H1 (cell line): ENCODE measurements around the gene IGFL3. TPM values are rescaled to one million over a fixed set of nuclear protein-coding genes. Genes with fewer than 3 reads are reported as not detected.

ENCODE experiments used
- CTCF ChIA-PET: fragments of 300-600 bp; sonication (Branson Sonifier 250); formaldehyde crosslinking; loops from one replicate; lab custom pipeline; 2021; ENCODE audit not compliant: partially characterized antibody; lab: Charles Lee
- POLR2A ChIA-PET: fragments of 300-600 bp; sonication (Branson Sonifier 250); formaldehyde crosslinking; loops from one replicate; lab custom pipeline; 2021; ENCODE audit warnings: inconsistent platforms; ENCODE audit not compliant: partially characterized antibody; lab: Charles Lee
- DNase-seq, 2 experiments: peaks; one replicate each; pipeline versions ENCODE4 v3.0.0 to v3.0.0-alpha.2; 2010 to 2022; ENCODE audit warnings: low spot score in 2 of 2, low read depth in 1 of 2, mixed read lengths in 1 of 2
- FAIRE-seq: peaks from 2 replicates; lab custom pipeline; 2011; peaks lifted over from hg19 to GRCh38; lab: Jason Lieb, UNC
- H2AFZ ChIP-seq: 2 replicates; pipeline ENCODE4 v1.8.1; 2012; ENCODE audit warnings: low read length, inconsistent platforms
- H2AK5ac ChIP-seq: 2 replicates; pipeline ENCODE4 v1.6.1; 2013; ENCODE audit warnings: low read depth, low read length
- H2BK120ac ChIP-seq: replicated peaks from 2 replicates; pipeline ENCODE3; 2013; ENCODE audit warnings: low read depth, low read length, inconsistent platforms
- H2BK12ac ChIP-seq: 2 replicates; pipeline ENCODE4 v1.6.1; 2013; ENCODE audit warnings: low read depth, low read length
- H2BK15ac ChIP-seq: 2 replicates; pipeline ENCODE4 v1.6.1; 2013; ENCODE audit warnings: low read length
- H2BK20ac ChIP-seq: 2 replicates; pipeline ENCODE4 v1.6.1; 2013; ENCODE audit warnings: low read length
- H2BK5ac ChIP-seq: 2 replicates; pipeline ENCODE4 v1.6.1; 2013; ENCODE audit warnings: low read depth, low read length
- H3K14ac ChIP-seq: 2 replicates; pipeline ENCODE4 v1.6.1; 2013; ENCODE audit warnings: inconsistent platforms; ENCODE audit not compliant: insufficient read length
- H3K18ac ChIP-seq: 2 replicates; pipeline ENCODE4 v1.6.1; 2013; ENCODE audit warnings: low read length; ENCODE audit errors: extremely low read depth
- H3K23ac ChIP-seq: 2 replicates; pipeline ENCODE4 v1.6.1; 2013; ENCODE audit warnings: inconsistent platforms; ENCODE audit not compliant: insufficient read length
- H3K23me2 ChIP-seq: 2 replicates; pipeline ENCODE4 v1.6.1; 2013; ENCODE audit warnings: low read depth, low read length
- H3K27ac ChIP-seq: 2 replicates; pipeline ENCODE4 v1.6.1; 2011; ENCODE audit warnings: low read depth, low read length, inconsistent platforms
- H3K27me3 ChIP-seq, 4 experiments: replicated peaks in 1 of 4; 1 replicate in 1 of 4; 2 replicates in 3 of 4; pipeline versions ENCODE4 v1.6.1 to v1.8.1; 2011 to 2013; ENCODE audit warnings: low read length in 3 of 4, mild to moderate bottlenecking in 3 of 4, inconsistent platforms in 2 of 4, mixed read lengths in 2 of 4, moderate library complexity in 1 of 4; ENCODE audit not compliant: control insufficient read depth in 3 of 4, insufficient read depth in 3 of 4; ENCODE audit errors: extremely low read depth in 1 of 4
- H3K36me3 ChIP-seq, 4 experiments: 2 replicates each; pipeline versions ENCODE4 v1.6.1 to v1.8.1; 2011 to 2013; ENCODE audit warnings: mild to moderate bottlenecking in 4 of 4, low read length in 3 of 4, moderate library complexity in 2 of 4, control low read depth in 1 of 4, inconsistent platforms in 1 of 4; ENCODE audit not compliant: insufficient read depth in 4 of 4, control insufficient read depth in 2 of 4
- H3K4ac ChIP-seq: replicated peaks from 2 replicates; pipeline ENCODE3; 2013; ENCODE audit warnings: low read length, low read depth, mixed read lengths, inconsistent platforms; ENCODE audit not compliant: insufficient read length
- H3K4me1 ChIP-seq, 4 experiments: replicated peaks in 1 of 4; 1 replicate in 1 of 4; 2 replicates in 3 of 4; pipeline versions ENCODE4 v1.6.1 to v1.8.1; 2011 to 2013; ENCODE audit warnings: low read length in 3 of 4, inconsistent platforms in 2 of 4, mixed read lengths in 1 of 4; ENCODE audit not compliant: insufficient read depth in 4 of 4, control insufficient read depth in 3 of 4
- H3K4me2 ChIP-seq, 2 experiments: 2 replicates each; pipeline versions ENCODE4 v1.6.1 to v1.8.1; 2011 to 2013; ENCODE audit warnings: low read depth in 2 of 2, low read length in 2 of 2, control low read depth in 1 of 2, inconsistent platforms in 1 of 2, mild to moderate bottlenecking in 1 of 2; ENCODE audit not compliant: insufficient read depth in 1 of 2
- H3K4me3 ChIP-seq, 4 experiments: fragments of 200-600, 300-600 bp in 1 of 4; sonication (generic), shearing (Covaris generic), sonication (Bioruptor Twin) in 1 of 4; 2 replicates each; pipeline versions ENCODE4 v1.5.1 to v1.8.1; 2011 to 2016; ENCODE audit warnings: low read length in 4 of 4, low read depth in 3 of 4, control low read depth in 2 of 4, inconsistent platforms in 2 of 4, mild to moderate bottlenecking in 2 of 4, mixed read lengths in 1 of 4, moderate library complexity in 1 of 4; ENCODE audit not compliant: insufficient read depth in 2 of 4; ENCODE audit errors: extremely low read depth in 1 of 4
- H3K56ac ChIP-seq: replicated peaks from 2 replicates; pipeline ENCODE3; 2013; ENCODE audit warnings: low read depth, mild to moderate bottlenecking, mixed read lengths, low read length, inconsistent platforms; ENCODE audit not compliant: insufficient read length
- H3K79me1 ChIP-seq: 2 replicates; pipeline ENCODE4 v1.6.1; 2013; ENCODE audit warnings: low read depth, low read length, control low read depth
- H3K79me2 ChIP-seq, 2 experiments: 2 replicates each; pipeline versions ENCODE4 v1.6.1 to v1.8.1; 2012 to 2013; ENCODE audit warnings: low read length in 2 of 2, mild to moderate bottlenecking in 2 of 2, inconsistent platforms in 1 of 2; ENCODE audit not compliant: insufficient read depth in 2 of 2, control insufficient read depth in 1 of 2
- H3K9ac ChIP-seq, 4 experiments: replicated peaks in 1 of 4; 1 replicate in 1 of 4; 2 replicates in 3 of 4; pipeline versions ENCODE4 v1.6.1 to v1.8.1; 2011 to 2013; ENCODE audit warnings: low read depth in 3 of 4, low read length in 3 of 4, control low read depth in 2 of 4, mild to moderate bottlenecking in 2 of 4, moderate library complexity in 2 of 4, inconsistent platforms in 1 of 4; ENCODE audit errors: extremely low read depth in 1 of 4
- H3K9me3 ChIP-seq, 2 experiments: 2 replicates each; pipeline versions ENCODE4 v1.6.1 to v1.8.1; 2012 to 2013; ENCODE audit warnings: mild to moderate bottlenecking in 2 of 2, moderate library complexity in 2 of 2, control low read depth in 1 of 2, inconsistent platforms in 1 of 2, low read depth in 1 of 2, low read length in 1 of 2, mixed read lengths in 1 of 2; ENCODE audit not compliant: insufficient read depth in 2 of 2
- H4K20me1 ChIP-seq, 2 experiments: replicated peaks in 1 of 2; 2 replicates each; pipeline versions ENCODE3 to v1.8.1; 2011 to 2013; ENCODE audit warnings: inconsistent platforms in 2 of 2, low read length in 2 of 2, mild to moderate bottlenecking in 1 of 2; ENCODE audit not compliant: insufficient read depth in 2 of 2, control insufficient read depth in 1 of 2
- H4K5ac ChIP-seq: 2 replicates; pipeline ENCODE4 v1.6.1; 2013; ENCODE audit warnings: low read length, low read depth, mixed read lengths, inconsistent platforms; ENCODE audit not compliant: insufficient read length
- H4K8ac ChIP-seq: 2 replicates; pipeline ENCODE4 v1.8.0; 2013; ENCODE audit warnings: mild to moderate bottlenecking, moderate library complexity, low read length, inconsistent platforms; ENCODE audit not compliant: insufficient read depth; ENCODE audit errors: extremely low read depth
- H4K91ac ChIP-seq: replicated peaks from 2 replicates; pipeline ENCODE3; 2013; ENCODE audit warnings: low read length, mixed read lengths, inconsistent platforms; ENCODE audit not compliant: insufficient read length
- ATF3 ChIP-seq: IDR thresholded peaks from 2 replicates; pipeline ENCODE4 v1.6.1; 2011; ENCODE audit warnings: low read depth, mild to moderate bottlenecking, low read length; ENCODE audit not compliant: insufficient read depth
- CBX5 ChIP-seq: fragments of 300-800, 300-1000 bp; sonication (generic); IDR thresholded peaks from 2 replicates; pipeline ENCODE4 v1.7.1; 2016; ENCODE audit warnings: antibody characterized with exemption, low read length, low read depth
- CHD1 ChIP-seq: IDR thresholded peaks from 2 replicates; pipeline ENCODE4 v1.6.1; 2012; ENCODE audit warnings: low read depth, low read length, improper control_type of control experiment
- CTCF ChIP-seq, 3 experiments: IDR thresholded peaks; 1 replicate in 2 of 3; 2 replicates in 1 of 3; pipeline versions ENCODE4 v1.5.1 to v1.6.1; 2011; ENCODE audit warnings: low read length in 3 of 3, mild to moderate bottlenecking in 3 of 3, inconsistent platforms in 2 of 3, low read depth in 1 of 3, moderate library complexity in 1 of 3; ENCODE audit not compliant: insufficient read depth in 1 of 3; ENCODE audit errors: control extremely low read depth in 1 of 3
- KDM1A ChIP-seq: fragments of 200-600, 300-600 bp; sonication (generic); IDR thresholded peaks from 2 replicates; pipeline ENCODE4 v1.7.1; 2016; ENCODE audit warnings: mild to moderate bottlenecking, low read length, borderline replicate concordance
- KDM5A ChIP-seq: fragments of 200-600 bp; IDR thresholded peaks from 2 replicates; pipeline ENCODE4 v1.7.1; 2012; ENCODE audit warnings: mild to moderate bottlenecking, low read length, inconsistent platforms, mixed read lengths
- RFX5 ChIP-seq: IDR thresholded peaks from 2 replicates; pipeline ENCODE4 v1.6.1; 2011; ENCODE audit warnings: low read depth, low read length, improper control_type of control experiment, borderline replicate concordance
- SIN3A ChIP-seq, 2 experiments: IDR thresholded peaks in 1 of 2; conservative IDR thresholded peaks in 1 of 2; 2 replicates each; pipeline ENCODE4 v1.6.1; 2011 to 2012; ENCODE audit warnings: low read length in 2 of 2, improper control_type of control experiment in 1 of 2, low read depth in 1 of 2, mild to moderate bottlenecking in 1 of 2
- SIX5 ChIP-seq: IDR thresholded peaks from 2 replicates; pipeline ENCODE4 v1.6.1; 2011; ENCODE audit warnings: mild to moderate bottlenecking, low read depth, low read length
- SRF ChIP-seq: IDR thresholded peaks from 2 replicates; pipeline ENCODE4 v1.6.1; 2011; ENCODE audit warnings: mild to moderate bottlenecking, low read depth, low read length, moderate library complexity
- ZNF274 ChIP-seq: IDR thresholded peaks from 2 replicates; pipeline ENCODE4 v1.7.0; 2012; ENCODE audit warnings: low read length, borderline replicate concordance; ENCODE audit errors: extremely low read depth
- WGBS, 2 experiments: shearing (Covaris generic) in 1 of 2; methylation state at CpG; one replicate each; pipeline versions ENCODE4 v1.1.6 to v1.1.7; 2013 to 2015; ENCODE audit warnings: low lambda C conversion rate in 2 of 2, mixed read lengths in 2 of 2, inconsistent platforms in 1 of 2, low coverage in 1 of 2, missing lambda C conversion rate in 1 of 2; ENCODE audit not compliant: insufficient replicate concordance in 2 of 2, insufficient coverage in 1 of 2, insufficient read length in 1 of 2; ENCODE audit errors: extremely low coverage in 1 of 2, missing lambda C conversion rate in 1 of 2; 5-methylcytosine and 5-hydroxymethylcytosine counted together
- polyA plus RNA-seq, 7 experiments: library from polyadenylated mRNA; depleted of rRNA in 3 of 7; stranded (reverse) in 5 of 7; unstranded in 2 of 7; fragments of >200 nt in 5 of 7; fragments of 200-250 nt in 2 of 7; gene quantifications; 1 replicate in 5 of 7; 2 replicates in 1 of 7; 4 replicates in 1 of 7; pipeline versions ENCODE4 v1.2.1 to v1.2.3, GENCODE V29; 2011 to 2013; ENCODE audit warnings: missing spikeins in 2 of 7, mixed read lengths in 2 of 7
- total RNA-seq: library from RNA; stranded (reverse); fragmentation: NEBNext Ultra II Directional; extraction: Animal tissue kit (Norgen Biotek cat#: 25700); gene quantifications from 2 replicates; pipeline ENCODE4 v1.2.1, GENCODE V29; 2021

IGFL3 gene
- total and polyA plus RNA-seq, 2 of the 8 experiments (the other 6 are each of a cell fraction or from before 2014, with no cell fraction given): 0.12 TPM; not detected in 1

GRCh38 chr19:46112527-46112926 is 12.0 kb downstream of the IGFL3 start:
- Histone ChIP-seq H3K23ac (no peak overlapping the region), H3K56ac (no peak overlapping the region), H3K27me3 (no peaks in the 10 kb centered on the region), H2BK20ac (no peak overlapping the region), H2BK120ac (no peak overlapping the region), H2AFZ (no peak overlapping the region), H2AK5ac (no peak overlapping the region), H3K27ac (no peak overlapping the region), H3K4me2 (no peak overlapping the region), H3K18ac (no peak overlapping the region), H3K79me2 (no peaks in the 10 kb centered on the region), H3K79me1 (no peaks in the 10 kb centered on the region), H3K4me3 (no peak overlapping the region), H3K9ac (no peak overlapping the region), H2BK15ac (no peak overlapping the region), H3K14ac (no peak overlapping the region), H3K4ac (no peak overlapping the region), H4K5ac (no peak overlapping the region), H4K20me1 (no peaks in the 10 kb centered on the region), H3K23me2 (no peaks in the 10 kb centered on the region), H2BK5ac (no peak overlapping the region), H3K4me1 (peaks cover 0 to 3% (median under 1%) of the 10 kb centered on the region in 4 experiments; a peak in 3 of 7 replicates), H2BK12ac (no peak overlapping the region), H4K8ac (no peak overlapping the region), H3K9me3 (no peaks in the 10 kb centered on the region), H3K36me3 (no peaks in the 10 kb centered on the region), H4K91ac (no peak overlapping the region)
- 83% methylated on average over 2 of the region's 2 CpGs; no CpG with 5 or more reads in 1 of the 2 experiments for WGBS, 2 experiments
- POLR2A ChIA-PET: interaction anchor here (0.7 to 0.9 kb wide), 3 partner anchors 9 to 20 kb away, joined by 3 read pairs; no protein-coding TSS in a partner anchor
- DNase-seq (no peak), FAIRE-seq (no peak)
- CTCF ChIA-PET: interaction anchor here (1.0 to 2.0 kb wide), 6 partner anchors 11 to 233 kb away, joined by 3 to 7 read pairs (median 4); no protein-coding TSS in a partner anchor
- no peak for TF ChIP-seq SIN3A (conservative IDR thresholded peaks at IDR 0.05 in 1 of 2, IDR thresholded peaks at IDR 0.05 in 1 of 2; ENCODE audit: low read depth in 1 of 2, low read length in 2 of 2)
- no peak for TF ChIP-seq CHD1
- no peak for TF ChIP-seq KDM1A
- TF ChIP-seq CBX5: no peak
- TF ChIP-seq CTCF (IDR thresholded peaks at IDR 0.05; ENCODE audit: control extremely low read depth in 1 of 3, insufficient read depth in 1 of 3, low read depth in 1 of 3, low read length in 3 of 3): no peak
- no peak for TF ChIP-seq SRF
- TF ChIP-seq ATF3: no peak
- TF ChIP-seq ZNF274: no peak
- TF ChIP-seq KDM5A: no peak
- no peak for TF ChIP-seq SIX5
- no peak for TF ChIP-seq RFX5
